Tibial nerve (tissue), 4 donors: Measurements from ENCODE around the gene RARB. TPM values are rescaled to one million over a fixed set of nuclear protein-coding genes. Genes with fewer than 3 reads are reported as not detected.

Experiments used
- DNase-seq, 2 donors: peaks; one replicate each; pipeline ENCODE4 v3.0.0-alpha.2; 2019; ENCODE audit warnings: low spot score in 2 of 2
- H3K27ac ChIP-seq, 4 donors: fragments of 200-600 bp; sonication (generic) in 3 of 4; one replicate each; pipeline ENCODE4 v1.5.1; 2017 to 2019; ENCODE audit warnings: mild to moderate bottlenecking in 1 of 4
- H3K27me3 ChIP-seq, 2 donors: fragments of 200-600 bp; sonication (generic) in 1 of 2; one replicate each; pipeline versions ENCODE4 v1.5.1 to v1.6.0; 2017 to 2019
- H3K36me3 ChIP-seq, 3 donors: fragments of 200-600 bp; sonication (generic); one replicate each; pipeline ENCODE4 v1.5.1; 2018 to 2019
- H3K4me1 ChIP-seq, 4 donors: fragments of 200-600 bp; sonication (generic) in 3 of 4; one replicate each; pipeline ENCODE4 v1.5.1; 2017 to 2019
- H3K4me3 ChIP-seq, 4 donors: fragments of 200-600 bp; sonication (generic) in 3 of 4; one replicate each; pipeline ENCODE4 v1.5.1; 2017 to 2019; ENCODE audit warnings: mild to moderate bottlenecking in 1 of 4, moderate library complexity in 1 of 4
- H3K9me3 ChIP-seq, 4 donors: fragments of 200-600 bp; sonication (generic) in 3 of 4; one replicate each; pipeline ENCODE4 v1.5.1; 2017 to 2019
- CTCF ChIP-seq, 5 experiments: fragments of 200-600 bp in 3 of 5; fragments of 450-650 bp in 2 of 5; sonication (generic) in 3 of 5; IDR thresholded peaks; one replicate each; pipeline ENCODE4 v1.5.1; 2016 to 2019; ENCODE audit warnings: antibody characterized with exemption in 5 of 5, mild to moderate bottlenecking in 3 of 5, moderate library complexity in 2 of 5
- EP300 ChIP-seq, 2 donors: sonication (generic); formaldehyde crosslinking; IDR thresholded peaks; one replicate each; pipeline ENCODE4 v1.6.1; 2017; ENCODE audit warnings: antibody characterized with exemption in 2 of 2, mild to moderate bottlenecking in 1 of 2
- POLR2A ChIP-seq, 2 donors: fragments of 450-650 bp; IDR thresholded peaks; one replicate each; pipeline ENCODE4 v1.6.1; 2017; ENCODE audit warnings: antibody characterized with exemption in 2 of 2, mild to moderate bottlenecking in 2 of 2, moderate library complexity in 2 of 2
- WGBS, 2 donors: methylation state at CpG; one replicate each; pipeline ENCODE4 v1.1.5; 2018; 5-methylcytosine and 5-hydroxymethylcytosine counted together
- total RNA-seq, 4 donors: library from RNA; depleted of rRNA; stranded (reverse); fragments of >200 nt; gene quantifications; one replicate each; pipeline ENCODE4 v1.1.0, GENCODE V29; 2016

The RARB gene
- total RNA-seq, 4 donors from 2014 or later: 9.3 to 22.6 (median 15.1) TPM

- H3K4me3 ChIP-seq: no peak overlapping the region
- no peaks in the 10 kb centered on the region for H3K27me3 ChIP-seq
- H3K9me3 ChIP-seq: no peaks in the 10 kb centered on the region
- WGBS, 2 donors: 76 to 80% methylated on average over 2 of the region's 2 CpGs
- peaks cover 0 to 68% (median 23%) of the 10 kb centered on the region in 4 donors for H3K4me1 ChIP-seq
- no peaks in the 10 kb centered on the region for H3K36me3 ChIP-seq
- H3K27ac ChIP-seq: peak overlapping the region in 1 of 4 donors; percentile 3
- no peak for DNase-seq
- TF ChIP-seq CTCF (IDR thresholded peaks at IDR 0.05) (no peak), EP300 (IDR thresholded peaks at IDR 0.05) (no peak), POLR2A (IDR thresholded peaks at IDR 0.05) (no peak)
Observed at GRCh38 chr3:25460751-25461150, 32.7 kb downstream of the RARB start.

- H3K27me3 ChIP-seq: no peaks in the 10 kb centered on the region
- H3K36me3 ChIP-seq: no peaks in the 10 kb centered on the region
- DNase-seq: no peak
- no peak overlapping the region for H3K4me3 ChIP-seq
- WGBS, 2 donors: 56 to 59% methylated on average over 3 of the region's 3 CpGs
- H3K27ac ChIP-seq: no peak overlapping the region
- no peaks in the 10 kb centered on the region for H3K9me3 ChIP-seq
- H3K4me1 ChIP-seq: peaks cover 0 to 64% (median 14%) of the 10 kb centered on the region in 4 donors
- TF ChIP-seq POLR2A (IDR thresholded peaks at IDR 0.05): no peak
- TF ChIP-seq EP300 (IDR thresholded peaks at IDR 0.05): no peak
- no peak for TF ChIP-seq CTCF (IDR thresholded peaks at IDR 0.05)
Observed at GRCh38 chr3:25461946-25462345, 33.9 kb downstream of the RARB start.

- 94 to 100% methylated on average over 1 of the region's 1 CpG for WGBS, 2 donors
- no peaks in the 10 kb centered on the region for H3K9me3 ChIP-seq
- no peak for DNase-seq
- H3K36me3 ChIP-seq: no peaks in the 10 kb centered on the region
- peaks cover 0 to 59% (median 11%) of the 10 kb centered on the region in 4 donors for H3K4me1 ChIP-seq
- no peak overlapping the region for H3K27ac ChIP-seq
- no peaks in the 10 kb centered on the region for H3K27me3 ChIP-seq
- TF ChIP-seq CTCF (IDR thresholded peaks at IDR 0.05): no peak
- H3K4me3 ChIP-seq: no peak overlapping the region
Observed at GRCh38 chr3:25462495-25462894, 34.4 kb downstream of the RARB start.

GRCh38 chr3:25463836-25464418 lies 35.9 kb downstream of the RARB start:
- Histone ChIP-seq H3K27me3 (no peaks in the 10 kb centered on the region), H3K36me3 (no peaks in the 10 kb centered on the region), H3K27ac (peak overlapping the region in 2 of 4 donors; percentile 3 to 32), H3K4me3 (no peak overlapping the region), H3K4me1 (peaks cover 0 to 58% (median 14%) of the 10 kb centered on the region in 4 donors), H3K9me3 (no peaks in the 10 kb centered on the region)
- TF ChIP-seq POLR2A (IDR thresholded peaks at IDR 0.05): no peak
- no peak for TF ChIP-seq CTCF (IDR thresholded peaks at IDR 0.05)
- TF ChIP-seq EP300 (IDR thresholded peaks at IDR 0.05): no peak
- DNase-seq: no peak
- 85 to 86% methylated on average over 3 of the region's 3 CpGs for WGBS, 2 donors

- H3K27me3 ChIP-seq: no peaks in the 10 kb centered on the region
- DNase-seq: no peak
- peaks cover 0 to 61% (median 25%) of the 10 kb centered on the region in 4 donors for H3K4me1 ChIP-seq
- H3K9me3 ChIP-seq: no peaks in the 10 kb centered on the region
- WGBS, 2 donors: 64 to 67% methylated on average over 5 of the region's 5 CpGs
- no peak overlapping the region for H3K27ac ChIP-seq
- no peaks in the 10 kb centered on the region for H3K36me3 ChIP-seq
- H3K4me3 ChIP-seq: no peak overlapping the region
- no peak for TF ChIP-seq POLR2A (IDR thresholded peaks at IDR 0.05)
Observed at GRCh38 chr3:25465266-25465860, 37.3 kb downstream of the RARB start.
